HG03575 (cell line): Measurements from ENCODE around the gene SMOC2.
"Not testable (repeated sequence)": the region's sequence is repeated elsewhere in the genome, so short reads cannot be mapped to it uniquely, and the experiment has no call there.

Source experiments
- ATAC-seq: cut with Tn5 transposase; IDR thresholded peaks from one replicate; pipeline ENCODE4 v1.9.1; 2021; ENCODE audit not compliant: unreplicated experiment, insufficient number of reproducible peaks, low FRiP score; ENCODE audit errors: extremely low read depth

The SMOC2 gene

GRCh38 chr6:168705271-168705670, 264.3 kb downstream of the SMOC2 start:
- ATAC-seq: not testable (repeated sequence)

GRCh38 chr6:168706471-168707177, 265.6 kb downstream of the SMOC2 start:
- no peak for ATAC-seq

- ATAC-seq: no peak
Observed at GRCh38 chr6:168708526-168708925, 267.5 kb downstream of the SMOC2 start.

- no peak for ATAC-seq
Observed at GRCh38 chr6:168708984-168709383, 268.0 kb downstream of the SMOC2 start.

GRCh38 chr6:168709390-168709789, 268.4 kb downstream of the SMOC2 start:
- no peak for ATAC-seq

GRCh38 chr6:168709991-168710390, 269.0 kb downstream of the SMOC2 start:
- no peak for ATAC-seq

- no peak for ATAC-seq
Observed at GRCh38 chr6:168711049-168711640, 270.2 kb downstream of the SMOC2 start.

GRCh38 chr6:168711666-168712300, 270.8 kb downstream of the SMOC2 start:
- no peak for ATAC-seq

GRCh38 chr6:168712993-168713392, 272.0 kb downstream of the SMOC2 start:
- no peak for ATAC-seq

- ATAC-seq: no peak
Observed at GRCh38 chr6:168713839-168714238, 272.9 kb downstream of the SMOC2 start.

- ATAC-seq: no peak
Observed at GRCh38 chr6:168714547-168715260, 273.7 kb downstream of the SMOC2 start.

GRCh38 chr6:168715643-168716481, 274.9 kb downstream of the SMOC2 start:
- no peak for ATAC-seq

GRCh38 chr6:168716581-168716980, 275.6 kb downstream of the SMOC2 start:
- no peak for ATAC-seq

- ATAC-seq: no peak
Observed at GRCh38 chr6:168717491-168717890, 276.5 kb downstream of the SMOC2 start.
